IMR-90 (cell line): ENCODE data around the gene LFNG. TPM values are rescaled to one million over a fixed set of nuclear protein-coding genes. Genes with fewer than 3 reads are reported as not detected.

ENCODE experiments used
- ATAC-seq: fragments of 200-7000 bp; cut with Tn5 transposase; 2 replicates; pipeline ENCODE4 v1.9.1; 2020; ENCODE audit warnings: low read depth, mild to moderate bottlenecking, moderate library complexity
- BruUV-seq: library from RNA; stranded (reverse); fragments of 400-500 nt; replicated peaks from 2 replicates; lab custom pipeline; 2021; lab: Mats Ljungman, UMichigan
- CTCF ChIA-PET: fragments of 300-600 bp; formaldehyde crosslinking; extraction: SDS; loops from one replicate; lab custom pipeline; 2021; ENCODE audit warnings: antibody characterized with exemption; lab: Yijun Ruan, JAX
- POLR2A ChIA-PET: fragments of 300-600 bp; sonication (Branson Sonifier 250); formaldehyde crosslinking; loops from one replicate; lab custom pipeline; 2022; ENCODE audit warnings: antibody characterized with exemption; ENCODE audit not compliant: unreplicated experiment; lab: Charles Lee
- DNase-seq: peaks from one replicate; pipeline ENCODE4 v3.0.0; 2013
- H2AFZ ChIP-seq: replicated peaks from 2 replicates; pipeline ENCODE3; 2013; ENCODE audit warnings: low read length, mild to moderate bottlenecking; ENCODE audit not compliant: poor library complexity
- H2AK5ac ChIP-seq: 2 replicates; pipeline ENCODE4 v1.6.1; 2013; ENCODE audit warnings: low read depth, low read length, inconsistent platforms
- H2AK9ac ChIP-seq: replicated peaks from 2 replicates; pipeline ENCODE3; 2013; ENCODE audit warnings: mild to moderate bottlenecking, low read depth, low read length, moderate library complexity; ENCODE audit not compliant: poor library complexity
- H2BK120ac ChIP-seq: 2 replicates; pipeline ENCODE4 v1.6.1; 2013; ENCODE audit warnings: low read depth, low read length, inconsistent platforms
- H2BK15ac ChIP-seq: 3 replicates; pipeline ENCODE4 v1.6.1; 2013; ENCODE audit warnings: low read depth, low read length, inconsistent platforms
- H2BK20ac ChIP-seq: 2 replicates; pipeline ENCODE4 v1.6.1; 2013; ENCODE audit warnings: low read depth, mild to moderate bottlenecking, inconsistent platforms, low read length, moderate library complexity
- H2BK5ac ChIP-seq: 2 replicates; pipeline ENCODE4 v1.6.1; 2013; ENCODE audit warnings: mild to moderate bottlenecking, low read depth, low read length, inconsistent platforms; ENCODE audit not compliant: poor library complexity, severe bottlenecking
- H3K14ac ChIP-seq: replicated peaks from 2 replicates; pipeline ENCODE4 v1.6.1; 2013; ENCODE audit warnings: low read depth, low read length, inconsistent platforms
- H3K18ac ChIP-seq: 2 replicates; pipeline ENCODE4 v1.6.1; 2013; ENCODE audit warnings: low read depth, low read length, control low read depth
- H3K23ac ChIP-seq: 2 replicates; pipeline ENCODE4 v1.6.1; 2013; ENCODE audit warnings: low read depth, low read length, inconsistent platforms
- H3K27ac ChIP-seq: 2 replicates; pipeline ENCODE4 v1.5.1; 2013; ENCODE audit warnings: mild to moderate bottlenecking, control low read depth, low read length; ENCODE audit not compliant: insufficient read depth
- H3K27me3 ChIP-seq: 2 replicates; pipeline ENCODE4 v1.6.1; 2013; ENCODE audit warnings: low read length; ENCODE audit not compliant: control insufficient read depth, insufficient read depth
- H3K36me3 ChIP-seq: 2 replicates; pipeline ENCODE4 v1.6.1; 2013; ENCODE audit warnings: low read length, mixed read lengths; ENCODE audit not compliant: control insufficient read depth, insufficient read depth
- H3K4ac ChIP-seq: 2 replicates; pipeline ENCODE4 v1.6.1; 2013; ENCODE audit warnings: low read depth, low read length, inconsistent platforms
- H3K4me1 ChIP-seq: 2 replicates; pipeline ENCODE4 v1.6.1; 2013; ENCODE audit warnings: low read length, mixed read lengths; ENCODE audit not compliant: control insufficient read depth, insufficient read depth
- H3K4me2 ChIP-seq: 2 replicates; pipeline ENCODE4 v1.6.1; 2013; ENCODE audit warnings: low read depth, mild to moderate bottlenecking, control low read depth, low read length, moderate library complexity
- H3K4me3 ChIP-seq: 2 replicates; pipeline ENCODE4 v1.5.1; 2013; ENCODE audit warnings: low read depth, mild to moderate bottlenecking, control low read depth, low read length, moderate library complexity; ENCODE audit not compliant: insufficient read depth
- H3K56ac ChIP-seq: 2 replicates; pipeline ENCODE4 v1.6.1; 2013; ENCODE audit warnings: low read length, inconsistent platforms; ENCODE audit not compliant: insufficient read depth; ENCODE audit errors: extremely low read depth
- H3K79me1 ChIP-seq, 2 experiments: 2 replicates each; pipeline ENCODE4 v1.6.1; 2013; ENCODE audit warnings: low read length in 2 of 2, inconsistent platforms in 1 of 2, low read depth in 1 of 2
- H3K9ac ChIP-seq: 2 replicates; pipeline ENCODE4 v1.6.1; 2013; ENCODE audit warnings: low read depth, low read length, control low read depth
- H3K9me1 ChIP-seq: 2 replicates; pipeline ENCODE4 v1.6.1; 2013; ENCODE audit warnings: low read length, inconsistent platforms; ENCODE audit not compliant: insufficient read depth
- H3K9me3 ChIP-seq: 2 replicates; pipeline ENCODE4 v1.6.1; 2013; ENCODE audit warnings: low read length; ENCODE audit not compliant: control insufficient read depth, insufficient read depth
- H4K20me1 ChIP-seq: 2 replicates; pipeline ENCODE4 v1.6.1; 2013; ENCODE audit warnings: low read length, inconsistent platforms; ENCODE audit not compliant: insufficient read depth
- H4K5ac ChIP-seq: 2 replicates; pipeline ENCODE4 v1.6.1; 2013; ENCODE audit warnings: mild to moderate bottlenecking, low read depth, low read length, control low read depth
- H4K8ac ChIP-seq, 2 experiments: 2 replicates each; pipeline ENCODE4 v1.6.1; 2013; ENCODE audit warnings: low read depth in 2 of 2, low read length in 2 of 2, control low read depth in 1 of 2, inconsistent platforms in 1 of 2
- H4K91ac ChIP-seq: 2 replicates; pipeline ENCODE4 v1.6.1; 2013; ENCODE audit warnings: low read depth, low read length, inconsistent platforms; ENCODE audit not compliant: insufficient read depth
- WGBS, 2 experiments: methylation state at CpG; one replicate each; pipeline versions ENCODE4 v1.1.5 to v1.1.7; 2013; ENCODE audit warnings: missing lambda C conversion rate in 2 of 2; ENCODE audit not compliant: insufficient read length in 1 of 2; ENCODE audit errors: extremely low coverage in 2 of 2; 5-methylcytosine and 5-hydroxymethylcytosine counted together
- dilution Hi-C: fragments of 300-500 bp; cut with HindIII; formaldehyde crosslinking; loops from one replicate; pipeline ENCODE4 v1.14.3; 2018; ENCODE audit warnings: low sequenced_read_pairs; ENCODE audit not compliant: unreplicated experiment
- in situ Hi-C: fragments of 300-500 bp; cut with MboI; formaldehyde crosslinking; loops from 3 replicates; pipeline ENCODE4 v1.14.3; 2019; ENCODE audit warnings: low sequenced_read_pairs, inconsistent platforms, mixed read lengths
- intact Hi-C: fragments of 100-400 bp; cut with micrococcal nuclease; formaldehyde crosslinking; loops from 2 replicates; pipeline ENCODE4 v1.10.0; 2022
- polyA plus RNA-seq, 3 experiments: library from polyadenylated mRNA; depleted of rRNA; stranded (reverse); fragments of >200 nt; gene quantifications; 2 replicates each; pipeline ENCODE4 v1.2.3, GENCODE V29; 2012; ENCODE audit warnings: low replicate concordance in 1 of 3
- total RNA-seq: library from RNA; depleted of rRNA; stranded (reverse); fragments of >200 nt; gene quantifications from 2 replicates; pipeline ENCODE4 v1.2.3, GENCODE V29; 2012
- TF ChIP-seq, protein P1 (sequence below): conservative IDR thresholded peaks from 2 replicates; pipeline ENCODE4 v1.5.1; 2012; ENCODE audit warnings: mild to moderate bottlenecking, low read depth, low read length, improper control_type of control experiment

Gene LFNG
- total and polyA plus RNA-seq, 2 of the 4 experiments (the other 2 are of a cell fraction), result 1.8 to 5.1 TPM

DNA sequence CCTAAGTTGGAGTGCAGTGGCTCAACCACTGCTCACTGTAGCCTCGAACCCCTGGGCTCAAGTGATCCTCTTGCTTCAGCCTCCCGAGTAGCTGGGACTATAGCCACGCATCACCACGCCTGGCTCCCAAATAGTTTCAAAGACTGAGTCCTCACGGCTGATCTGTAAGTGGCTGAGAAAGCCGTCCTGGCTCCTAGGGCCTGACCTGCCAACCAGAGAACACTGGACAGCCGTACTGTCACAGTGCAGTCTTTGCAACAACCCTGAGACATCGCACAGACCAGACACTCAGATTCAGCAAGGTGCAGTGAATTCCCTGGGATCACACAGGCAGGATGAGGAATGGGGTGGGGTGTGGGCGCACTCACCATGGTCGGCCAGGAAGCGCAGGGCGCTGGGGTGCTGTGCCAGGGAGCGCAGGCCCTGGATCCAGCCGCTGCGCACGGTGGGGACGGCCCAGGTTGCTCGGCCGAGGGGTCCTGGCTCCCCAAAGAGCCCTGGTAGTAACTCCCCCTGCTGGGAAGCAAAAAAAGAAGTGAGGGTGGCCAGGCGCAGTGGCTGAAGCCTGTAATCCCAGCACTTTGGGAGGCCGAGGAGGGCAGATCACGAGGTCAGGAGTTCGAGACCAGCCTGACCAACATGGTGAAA is 25.1 kb downstream of the LFNG start:
- Histone ChIP-seq H3K18ac (no peak overlapping the region), H4K8ac (no peak overlapping the region), H3K79me1 (no peaks in the 10 kb centered on the region; a peak in 1 of 4 replicates), H3K9me3 (no peaks in the 10 kb centered on the region), H3K14ac (no peak overlapping the region), H2BK5ac (no peak overlapping the region), H3K23ac (no peak overlapping the region), H2AK9ac (no peak overlapping the region), H2BK20ac (no peak overlapping the region), H3K27ac (no peak overlapping the region), H3K9ac (no peak overlapping the region), H4K5ac (no peak overlapping the region), H3K4me1 (no peaks in the 10 kb centered on the region), H4K20me1 (no peaks in the 10 kb centered on the region; the same call in 1 of the 2 replicates), H2AFZ (no peak overlapping the region), H3K4me3 (no peak overlapping the region), H3K27me3 (no peaks in the 10 kb centered on the region), H2AK5ac (no peak overlapping the region), H2BK15ac (no peak overlapping the region), H3K56ac (no peak overlapping the region), H4K91ac (no peak overlapping the region), H3K9me1 (no peaks in the 10 kb centered on the region; the same call in 1 of the 2 replicates), H3K4me2 (no peak overlapping the region), H2BK120ac (no peak overlapping the region), H3K4ac (no peak overlapping the region), H3K36me3 (peaks cover 51% of the 10 kb centered on the region)
- dilution Hi-C loops (no loop called here), in situ Hi-C loops (no loop called here), intact Hi-C loops (no loop called here)
- POLR2A ChIA-PET, result no interaction called here
- no peak for ATAC-seq
- WGBS, 2 experiments, result 94% methylated on average over 18 of the region's 23 CpGs; no CpG with 5 or more reads in 1 of the 2 experiments
- CTCF ChIA-PET, result no interaction called here
- BruUV-seq, result no TSS peak
- TF ChIP-seq, protein P1, sequence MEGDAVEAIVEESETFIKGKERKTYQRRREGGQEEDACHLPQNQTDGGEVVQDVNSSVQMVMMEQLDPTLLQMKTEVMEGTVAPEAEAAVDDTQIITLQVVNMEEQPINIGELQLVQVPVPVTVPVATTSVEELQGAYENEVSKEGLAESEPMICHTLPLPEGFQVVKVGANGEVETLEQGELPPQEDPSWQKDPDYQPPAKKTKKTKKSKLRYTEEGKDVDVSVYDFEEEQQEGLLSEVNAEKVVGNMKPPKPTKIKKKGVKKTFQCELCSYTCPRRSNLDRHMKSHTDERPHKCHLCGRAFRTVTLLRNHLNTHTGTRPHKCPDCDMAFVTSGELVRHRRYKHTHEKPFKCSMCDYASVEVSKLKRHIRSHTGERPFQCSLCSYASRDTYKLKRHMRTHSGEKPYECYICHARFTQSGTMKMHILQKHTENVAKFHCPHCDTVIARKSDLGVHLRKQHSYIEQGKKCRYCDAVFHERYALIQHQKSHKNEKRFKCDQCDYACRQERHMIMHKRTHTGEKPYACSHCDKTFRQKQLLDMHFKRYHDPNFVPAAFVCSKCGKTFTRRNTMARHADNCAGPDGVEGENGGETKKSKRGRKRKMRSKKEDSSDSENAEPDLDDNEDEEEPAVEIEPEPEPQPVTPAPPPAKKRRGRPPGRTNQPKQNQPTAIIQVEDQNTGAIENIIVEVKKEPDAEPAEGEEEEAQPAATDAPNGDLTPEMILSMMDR, result no peak
- no peak for DNase-seq
